RWPE1 (cell line): ENCODE measurements around the gene SURF1.

Source experiments
- CTCF ChIA-PET: fragments of 350-600 bp; sonication (Branson Sonifier 250); formaldehyde crosslinking; extraction: SDS; loops from one replicate; lab custom pipeline; 2021; lab: Yijun Ruan, JAX
- POLR2A ChIA-PET: fragments of 400-600 bp; formaldehyde crosslinking; extraction: SDS; loops from one replicate; lab custom pipeline; 2020; ENCODE audit warnings: antibody characterized with exemption; ENCODE audit not compliant: low non-redundant PET; lab: Yijun Ruan, JAX
- DNase-seq: peaks from one replicate; pipeline ENCODE4 v3.0.0; 2012; ENCODE audit warnings: low spot score
- H3K27ac ChIP-seq: fragments of 450-650 bp; 2 replicates; pipeline ENCODE4 v1.5.1; 2017
- CTCF ChIP-seq: fragments of 450-650 bp; conservative IDR thresholded peaks from 2 replicates; pipeline ENCODE4 v1.5.1; 2017; ENCODE audit warnings: low read depth, mild to moderate bottlenecking

Gene SURF1

GRCh38 chr9:133356391-133357091, at the start of gene SURF1, which contains the start of gene SURF2:
SURF1 (minus strand) TSS chr9:133356487; CDS start chr9:133356453, 34 bp downstream.
SURF2 (plus strand) TSS chr9:133356550; CDS start chr9:133356593, 43 bp downstream.
- TF ChIP-seq CTCF: peak; percentile 28
- H3K27ac ChIP-seq: peak within 1 kb of the TSS; percentile 75
- POLR2A ChIA-PET: interaction anchor here (0.7 to 1.5 kb wide), 3 partner anchors 9 to 667 kb away, joined by 3 to 9 read pairs (median 4); partner anchors contain the start of genes MED22 and RPL7A
- DNase-seq: peak; percentile 94
- CTCF ChIA-PET: interaction anchor here (0.6 to 2.2 kb wide), 5 partner anchors 10 to 334 kb away, joined by 3 to 11 read pairs (median 4); no protein-coding TSS in a partner anchor

- no peak for DNase-seq
- TF ChIP-seq CTCF: no peak
- ChIA-PET POLR2A (interaction anchor here (0.5 kb wide), 1 partner anchor 41 kb away, joined by 3 read pairs; no protein-coding TSS in a partner anchor), CTCF (interaction anchor here (0.6 to 1.3 kb wide), 3 partner anchors 12 to 81 kb away, joined by 3 read pairs; no protein-coding TSS in a partner anchor)
- H3K27ac ChIP-seq: peak overlapping the region; percentile 12
These were observed 49.5 kb upstream of the SURF1 start for GRCh38 chr9:133405508-133406438.

GRCh38 chr9:133404454-133405002, 48.2 kb upstream of the SURF1 start:
- CTCF ChIA-PET: interaction anchor here (0.7 to 2.0 kb wide), 13 partner anchors 9 to 219 kb away, joined by 3 to 11 read pairs (median 5); partner anchors contain the start of genes MED22, RPL7A, SURF1 and SURF2
- DNase-seq: no peak

GRCh38 chr9:133403766-133404453, 47.6 kb upstream of the SURF1 start:
- peak overlapping the region; percentile 30 for H3K27ac ChIP-seq
- CTCF ChIA-PET: interaction anchor here (0.7 to 2.0 kb wide), 12 partner anchors 10 to 218 kb away, joined by 3 to 11 read pairs (median 5); partner anchors contain the start of genes SURF1 and SURF2
- POLR2A ChIA-PET: no interaction called here
- TF ChIP-seq CTCF: peak; percentile 68
- peak; percentile 75 for DNase-seq

More at GRCh38 chr9:133404454-133405002, 48.2 kb upstream of the SURF1 start:
- POLR2A ChIA-PET: no interaction called here
- no peak for TF ChIP-seq CTCF
- no peak overlapping the region; the same call in 1 of the 2 replicates for H3K27ac ChIP-seq

GRCh38 chr9:133402689-133403088, 46.4 kb upstream of the SURF1 start:
- ChIA-PET POLR2A (no interaction called here), CTCF (interaction anchor here (1.5 kb wide), 1 partner anchor 56 kb away, joined by 6 read pairs; no protein-coding TSS in a partner anchor)
- peak overlapping the region; percentile 30 for H3K27ac ChIP-seq
- no peak for DNase-seq
- TF ChIP-seq CTCF: no peak
